Measurements from ENCODE around the gene ATP6V1A.
"Not testable (repeated sequence)": the region's sequence is repeated elsewhere in the genome, so short reads cannot be mapped to it uniquely, and the experiment has no call there.

ATP6V1A gene

DNA sequence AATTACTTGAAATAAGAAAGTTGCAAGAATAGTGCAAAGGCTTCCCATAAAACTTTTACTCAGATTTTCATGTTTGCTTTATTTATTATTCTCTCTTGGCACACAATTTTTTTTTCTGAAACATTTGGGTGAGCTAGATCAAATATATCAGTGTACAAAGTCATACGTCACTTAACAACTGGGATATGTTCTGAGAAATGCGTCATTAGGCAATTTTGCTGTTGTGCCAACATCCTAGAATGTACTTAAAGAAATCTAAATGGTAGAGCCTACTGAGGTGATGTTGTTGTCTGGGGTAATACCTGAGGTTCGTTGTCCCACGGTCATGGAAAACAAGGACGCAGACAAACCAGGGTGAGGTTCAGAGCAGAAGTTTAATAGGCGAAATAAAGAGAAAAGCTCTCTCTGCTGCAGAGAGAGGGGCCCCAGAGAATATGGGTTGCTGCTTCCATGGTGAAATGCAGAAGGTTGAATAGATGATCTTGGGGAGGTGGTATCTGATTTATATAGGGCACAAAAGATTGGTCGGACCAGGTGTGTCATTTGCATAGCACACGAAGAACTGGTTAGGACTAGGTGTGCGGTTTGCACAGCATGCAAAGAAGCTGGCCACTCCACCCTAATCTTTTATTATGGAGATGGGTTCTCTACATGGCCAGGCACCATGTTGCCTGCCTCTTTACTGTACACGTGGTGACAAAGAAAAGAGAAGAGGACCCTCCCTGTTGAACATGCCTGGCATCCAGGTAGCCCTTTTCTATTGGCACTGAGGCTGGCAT lies 82.9 kb downstream of the ATP6V1A start:
- no peak for DNase-seq

- no peak for DNase-seq
These were observed 84.2 kb downstream of the ATP6V1A start for GRCh38 chr3:113831103-113831355.

- DNase-seq, result no peak
These were observed 85.8 kb downstream of the ATP6V1A start for GRCh38 chr3:113832477-113833164.

GRCh38 chr3:113834983-113835382 lies 88.1 kb downstream of the ATP6V1A start:
- no peak for DNase-seq

DNA sequence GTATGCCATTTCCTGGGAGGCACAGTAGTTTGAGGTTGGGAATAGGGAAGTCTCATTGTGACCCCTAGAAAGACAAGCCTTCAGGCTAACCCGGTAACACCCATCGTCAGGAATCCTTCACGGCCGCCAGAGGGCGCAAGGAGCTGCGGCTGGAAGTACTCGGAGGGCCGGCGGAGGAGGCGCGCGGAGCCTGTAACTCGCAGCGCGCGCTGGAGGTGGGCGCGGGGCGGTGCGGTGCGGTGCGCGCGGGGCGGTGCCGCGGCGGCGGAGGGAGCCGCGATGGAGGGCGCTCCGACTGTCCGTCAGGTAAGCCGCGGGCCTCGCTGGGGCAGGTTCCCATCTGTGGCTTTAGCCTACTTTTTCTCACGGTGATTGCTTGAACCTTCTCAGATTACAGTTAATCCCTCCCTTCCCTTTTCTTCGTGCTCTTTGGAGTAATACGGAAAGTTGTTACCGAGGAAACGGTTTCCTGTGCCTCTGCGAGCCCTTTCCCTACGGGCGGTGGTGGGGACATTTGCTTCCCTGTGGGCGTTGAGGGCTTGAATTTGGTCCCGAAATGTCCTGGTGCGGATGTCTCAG lies 91.9 kb downstream of the ATP6V1A start, which contains the start of gene GRAMD1C:
TSS of gene GRAMD1C (plus strand) at position 158 of the 579 bp plus-strand sequence. CDS start at position 280, 122 bp downstream.
- DNase-seq, result peak; percentile 54 to 96

DNA sequence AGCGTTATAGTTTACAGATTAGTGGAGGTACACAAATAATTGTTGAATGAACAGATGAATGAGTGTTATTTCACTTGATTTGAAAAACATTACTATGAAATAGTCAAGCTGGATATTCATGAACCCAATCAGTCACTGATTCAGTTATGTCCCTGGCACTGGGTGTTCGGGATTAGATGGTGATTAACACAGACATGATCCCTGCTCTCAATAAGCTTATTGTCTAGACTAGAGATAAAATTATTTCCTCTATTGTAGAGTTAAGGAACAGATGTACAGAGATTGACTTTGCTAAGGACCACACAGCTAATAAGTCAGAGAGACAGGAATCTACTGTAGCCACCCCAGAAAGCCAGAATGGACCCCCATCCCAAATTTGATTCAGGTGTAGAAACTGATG lies 92.7 kb downstream of the ATP6V1A start:
- DNase-seq, result no peak

- DNase-seq, result peak; percentile 64 to 67
These were observed 97.9 kb downstream of the ATP6V1A start for GRCh38 chr3:113844622-113845222.

DNA sequence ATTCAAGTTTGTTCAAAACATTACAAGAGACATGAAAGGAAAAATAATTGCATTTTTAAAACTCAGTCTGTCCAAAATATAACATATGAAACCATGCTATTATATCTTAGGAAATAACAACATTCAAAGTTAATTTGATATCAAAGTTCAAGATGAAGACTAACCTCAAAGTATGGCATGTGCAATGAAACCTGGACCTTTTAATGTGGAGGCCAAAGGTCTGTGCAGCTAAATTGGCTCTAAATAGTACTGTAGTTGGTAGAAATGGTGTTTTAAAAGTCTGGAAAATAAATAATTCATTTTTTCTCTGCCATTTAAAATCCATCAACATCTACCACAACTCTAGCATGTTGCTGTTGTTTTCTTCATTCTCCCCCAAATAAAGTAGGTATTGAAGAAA lies 100.4 kb downstream of the ATP6V1A start:
- DNase-seq, result no peak

DNA sequence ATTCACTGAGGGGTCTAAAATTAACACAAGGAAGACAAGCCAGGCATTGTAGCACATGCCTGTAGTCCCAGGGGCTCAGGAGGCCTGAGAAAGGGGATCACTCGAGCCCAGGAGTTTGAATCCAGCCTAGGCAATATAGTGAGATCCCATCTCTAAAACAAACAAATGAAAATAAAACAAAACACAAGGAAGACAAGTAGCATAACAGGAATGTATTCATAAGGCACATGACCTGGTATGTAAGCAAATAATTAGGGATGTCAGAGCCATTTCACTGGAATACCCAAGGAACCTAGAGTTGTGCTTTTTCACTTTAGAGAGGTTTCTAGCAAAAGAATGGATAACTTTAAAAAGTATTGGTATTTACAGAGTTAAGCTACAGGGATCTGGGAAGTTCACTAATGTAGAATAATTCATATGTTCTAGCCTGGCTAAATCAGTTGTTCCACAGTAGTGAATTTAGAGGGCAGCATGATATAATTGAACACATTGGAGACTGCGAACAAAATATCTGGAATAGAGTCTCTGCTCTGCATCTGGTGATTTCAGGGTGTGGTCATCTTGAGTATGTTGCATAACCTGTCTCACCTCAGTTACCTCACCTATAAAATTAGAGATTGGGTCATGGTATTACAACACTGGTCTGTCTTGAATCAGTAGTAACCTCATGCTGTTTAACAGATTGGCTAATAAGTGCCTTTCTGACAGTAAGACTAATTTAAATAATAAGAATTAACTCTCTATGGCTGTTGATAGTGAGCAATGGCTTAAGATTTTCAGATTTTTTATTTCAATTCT lies 101.0 kb downstream of the ATP6V1A start:
- no peak for DNase-seq

DNA sequence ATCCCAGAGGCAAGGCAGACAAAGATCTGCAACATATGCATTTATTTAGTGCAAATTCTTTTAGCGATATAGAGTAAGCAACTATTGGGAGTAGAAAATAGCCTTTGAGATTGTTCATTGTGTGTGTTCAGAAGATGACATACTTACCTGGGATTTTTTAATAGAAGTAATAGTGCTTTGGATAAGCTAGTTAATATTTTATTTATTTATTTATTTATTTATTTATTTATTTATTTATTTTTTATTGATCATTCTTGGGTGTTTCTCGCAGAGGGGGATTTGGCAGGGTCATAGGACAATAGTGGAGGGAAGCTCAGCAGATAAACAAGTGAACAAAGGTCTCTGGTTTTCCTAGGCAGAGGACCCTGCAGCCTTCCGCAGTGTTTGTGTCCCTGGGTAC lies 102.2 kb downstream of the ATP6V1A start:
- not testable (repeated sequence) for DNase-seq

DNA sequence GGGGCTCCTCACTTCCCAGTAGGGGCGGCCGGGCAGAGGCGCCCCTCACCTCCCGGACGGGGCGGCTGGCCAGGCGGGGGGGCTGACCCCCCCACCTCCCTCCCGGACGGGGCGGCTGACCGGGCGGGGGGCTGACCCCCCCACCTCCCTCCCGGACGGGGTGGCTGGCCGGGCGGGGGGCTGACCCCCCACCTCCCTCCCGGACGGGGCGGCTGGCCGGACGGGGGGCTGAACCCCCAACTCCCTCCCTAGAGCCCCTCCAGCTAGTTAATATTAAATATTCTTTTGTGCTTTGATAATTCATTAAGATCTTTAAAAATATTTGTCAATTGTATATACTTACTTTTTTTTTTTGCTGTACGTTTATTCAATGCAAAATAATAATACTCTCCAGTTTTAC lies 103.0 kb downstream of the ATP6V1A start:
- not testable (repeated sequence) for DNase-seq

GRCh38 chr3:113850391-113850790 lies 103.6 kb downstream of the ATP6V1A start:
- not testable (repeated sequence) for DNase-seq

DNA sequence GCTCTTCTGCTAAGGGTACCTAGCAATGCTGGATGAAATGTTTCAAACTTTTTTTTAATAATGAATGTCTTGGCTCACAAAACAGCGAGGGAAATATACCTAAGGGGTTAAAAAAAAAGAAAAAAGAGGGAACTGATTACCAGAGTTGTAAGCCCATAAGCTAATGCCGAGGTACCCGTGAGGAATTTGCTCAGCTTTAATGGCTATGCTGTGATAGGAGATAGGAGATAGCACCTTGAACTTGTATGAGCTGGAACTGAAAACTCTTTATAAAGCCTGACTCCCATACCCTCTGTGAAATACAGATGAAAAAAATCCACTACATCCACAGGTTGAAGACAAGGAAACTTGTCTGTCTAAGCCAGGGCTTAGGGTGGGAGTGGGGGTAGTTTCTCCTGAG lies 105.7 kb downstream of the ATP6V1A start:
- DNase-seq, result no peak
